HepG2 (cell line): Measurements from ENCODE around the gene WFDC1. TPM values are rescaled to one million over a fixed set of nuclear protein-coding genes. Genes with fewer than 3 reads are reported as not detected.

Experiments
- ATAC-seq: fragments of 200-7000 bp; cut with Tn5 transposase; 3 replicates; pipeline ENCODE4 v1.9.1; 2020; ENCODE audit warnings: mild to moderate bottlenecking, moderate library complexity
- BruUV-seq: library from RNA; stranded (reverse); fragments of 400-500 nt; replicated peaks from 2 replicates; lab custom pipeline; 2021; lab: Mats Ljungman, UMichigan
- CTCF ChIA-PET: fragments of 300-600 bp; formaldehyde crosslinking; extraction: SDS; loops from one replicate; lab custom pipeline; 2021; ENCODE audit warnings: low total read pairs, inconsistent platforms, low intra/inter-chr PET ratio; lab: Yijun Ruan, JAX
- POLR2A ChIA-PET: fragments of 350-600 bp; sonication (Branson Sonifier 250); formaldehyde crosslinking; loops from one replicate; lab custom pipeline; 2020; ENCODE audit warnings: antibody characterized with exemption, inconsistent platforms; lab: Yijun Ruan, JAX
- DNase-seq: peaks from one replicate; pipeline ENCODE4 v3.0.0-alpha.2; 2015; ENCODE audit warnings: low spot score
- FAIRE-seq: peaks from 3 replicates; lab custom pipeline; 2011; peaks lifted over from hg19 to GRCh38; lab: Jason Lieb, UNC
- H2AFZ ChIP-seq: one replicate; pipeline ENCODE4 v1.6.1; 2011; ENCODE audit warnings: low read length, inconsistent platforms
- H3K27ac ChIP-seq: fragments of 300-600 bp; 3 replicates; pipeline ENCODE4 v1.8.0; 2011; ENCODE audit warnings: mixed run types, mild to moderate bottlenecking, mixed read lengths, low read length, inconsistent platforms; ENCODE audit not compliant: insufficient read depth; ENCODE audit errors: extremely low read length
- H3K27me3 ChIP-seq, 2 experiments: fragments of 200-600 bp in 1 of 2; 2 replicates in 1 of 2; 3 replicates in 1 of 2; pipeline versions ENCODE4 v1.6.0 to v1.8.0; 2011; ENCODE audit warnings: low read length in 2 of 2, mild to moderate bottlenecking in 2 of 2, moderate library complexity in 2 of 2, inconsistent platforms in 1 of 2; ENCODE audit not compliant: insufficient read depth in 2 of 2, control insufficient read depth in 1 of 2
- H3K36me3 ChIP-seq, 2 experiments: fragments of 200-600 bp in 1 of 2; replicated peaks in 1 of 2; 2 replicates in 1 of 2; 3 replicates in 1 of 2; pipeline versions ENCODE4 v1.5.1 to v1.8.0; 2011; ENCODE audit warnings: low read length in 2 of 2, inconsistent platforms in 1 of 2; ENCODE audit not compliant: insufficient read depth in 2 of 2, control insufficient read depth in 1 of 2
- H3K4me1 ChIP-seq: 2 replicates; pipeline ENCODE4 v1.5.1; 2012; ENCODE audit warnings: low read length, inconsistent platforms; ENCODE audit not compliant: insufficient read depth
- H3K4me2 ChIP-seq: 2 replicates; pipeline ENCODE4 v1.6.0; 2011; ENCODE audit warnings: low read depth, low read length, inconsistent platforms
- H3K4me3 ChIP-seq, 3 experiments: fragments of 200-600 bp in 1 of 3; sonication (generic), shearing (Covaris generic) in 1 of 3; replicated peaks in 1 of 3; 2 replicates each; pipeline ENCODE4 v1.5.1; 2011 to 2016; ENCODE audit warnings: low read length in 3 of 3, inconsistent platforms in 2 of 3, low read depth in 2 of 3, mild to moderate bottlenecking in 2 of 3, control low read depth in 1 of 3, mixed read lengths in 1 of 3; ENCODE audit not compliant: insufficient read depth in 1 of 3
- H3K79me2 ChIP-seq: one replicate; pipeline ENCODE4 v1.6.1; 2011; ENCODE audit warnings: low read length, inconsistent platforms; ENCODE audit not compliant: insufficient read depth
- H3K9ac ChIP-seq: 2 replicates; pipeline ENCODE4 v1.6.0; 2011; ENCODE audit warnings: mild to moderate bottlenecking, low read depth, low read length, inconsistent platforms; ENCODE audit not compliant: insufficient read depth
- H3K9me3 ChIP-seq: 2 replicates; pipeline ENCODE4 v1.5.1; 2012; ENCODE audit warnings: mild to moderate bottlenecking, low read length
- H4K20me1 ChIP-seq: 2 replicates; pipeline ENCODE4 v1.6.0; 2011; ENCODE audit warnings: inconsistent platforms, mild to moderate bottlenecking, low read length, moderate library complexity; ENCODE audit not compliant: insufficient read depth
- FOSL1 ChIP-seq: sonication (generic); formaldehyde crosslinking; IDR thresholded peaks from 2 replicates; pipeline ENCODE4 v1.9.0; 2021; ENCODE audit warnings: missing genetic modification reagents, borderline replicate concordance
- NR2F1 ChIP-seq, 2 experiments: fragments of 450-650 bp in 1 of 2; formaldehyde crosslinking in 1 of 2; IDR thresholded peaks; 2 replicates each; pipeline versions ENCODE4 v1.5.0 to v1.6.1; 2016 to 2020; ENCODE audit warnings: mild to moderate bottlenecking in 1 of 2, missing compliant biosample characterization in 1 of 2, missing genetic modification reagents in 1 of 2, moderate library complexity in 1 of 2
- RBAK ChIP-seq: sonication (generic); formaldehyde crosslinking; IDR thresholded peaks from 2 replicates; pipeline ENCODE4 v1.5.1; 2020; ENCODE audit warnings: mild to moderate bottlenecking, missing genetic modification reagents
- RBFOX2 ChIP-seq: fragments of 200-400 bp; formaldehyde crosslinking; IDR thresholded peaks from 2 replicates; pipeline ENCODE4 v1.6.1; 2017; ENCODE audit warnings: low read depth, mild to moderate bottlenecking, low read length
- SRSF4 ChIP-seq: fragments of 200-400 bp; formaldehyde crosslinking; IDR thresholded peaks from one replicate; pipeline ENCODE4 v1.6.1; 2018; ENCODE audit warnings: mild to moderate bottlenecking, low read depth, low read length, moderate library complexity; ENCODE audit not compliant: poor library complexity, severe bottlenecking
- TERF1 ChIP-seq: sonication (generic); formaldehyde crosslinking; IDR thresholded peaks from 2 replicates; pipeline ENCODE4 v1.8.0; 2022; ENCODE audit warnings: mild to moderate bottlenecking, missing genetic modification reagents, moderate library complexity
- ZBTB3 ChIP-seq: sonication (generic); formaldehyde crosslinking; IDR thresholded peaks from 2 replicates; pipeline ENCODE4 v1.4.0; 2020; ENCODE audit warnings: low read depth, mild to moderate bottlenecking, moderate library complexity, missing genetic modification reagents, borderline replicate concordance
- ZFYVE20 ChIP-seq: sonication (generic); formaldehyde crosslinking; IDR thresholded peaks from 2 replicates; pipeline ENCODE4 v1.8.0; 2023; ENCODE audit warnings: low read depth, mild to moderate bottlenecking, moderate library complexity, missing genetic modification reagents, borderline replicate concordance
- ZNF772 ChIP-seq: sonication (generic); formaldehyde crosslinking; IDR thresholded peaks from 2 replicates; pipeline ENCODE4 v1.5.0; 2020; ENCODE audit warnings: mild to moderate bottlenecking, missing genetic modification reagents
- ZNF784 ChIP-seq: sonication (generic); formaldehyde crosslinking; IDR thresholded peaks from 2 replicates; pipeline ENCODE4 v1.5.1; 2020; ENCODE audit warnings: missing genetic modification reagents, mild to moderate bottlenecking, borderline replicate concordance
- WGBS: methylation state at CpG from one replicate; pipeline ENCODE4 v1.1.6; 2017; ENCODE audit warnings: low lambda C conversion rate; 5-methylcytosine and 5-hydroxymethylcytosine counted together
- in situ Hi-C: cut with HindIII; loops from 2 replicates; pipeline ENCODE4 v1.10.0; 2017; ENCODE audit warnings: low pct_unique_long_range_greater_than_20kb; ENCODE audit not compliant: extremely low pct_ligation_motif_present
- intact Hi-C: fragments of 100-400 bp; cut with micrococcal nuclease; formaldehyde crosslinking; loops from one replicate; pipeline ENCODE4 v1.10.0; 2022; ENCODE audit not compliant: unreplicated experiment
- polyA plus RNA-seq, 8 experiments: library from polyadenylated mRNA; depleted of rRNA in 3 of 8; stranded (reverse) in 7 of 8; unstranded in 1 of 8; fragments of >200 nt; fragmentation: Illumina TruSeq in 4 of 8; extraction: Trizol in 4 of 8; gene quantifications; 2 replicates each; pipeline versions ENCODE4 v1.2.1 to v1.2.3, GENCODE V29; 2011 to 2016; ENCODE audit warnings: low read depth in 4 of 8, missing spikeins in 1 of 8, mixed read lengths in 1 of 8; ENCODE audit not compliant: insufficient read depth in 1 of 8
- total RNA-seq, 5 experiments: library from RNA; depleted of rRNA; stranded (reverse); fragments of >200 nt; fragmentation: Illumina TruSeq; extraction: Trizol; gene quantifications; 2 replicates each; pipeline ENCODE4 v1.2.3, GENCODE V29; 2016; ENCODE audit warnings: low read depth in 1 of 5

WFDC1 gene
- total and polyA plus RNA-seq, 2 of the 13 experiments (the other 11 are each of a cell fraction or from before 2014, with no cell fraction given) = not detected

GRCh38 chr16:84355149-84355548, 60.5 kb downstream of the WFDC1 start:
- no peak overlapping the region for H3K27ac ChIP-seq
- no peaks in the 10 kb centered on the region; the same call in 1 of the 2 replicates for H4K20me1 ChIP-seq
- ChIA-PET POLR2A (no interaction called here), CTCF (no interaction called here)
- FAIRE-seq (no peak), ATAC-seq (no peak), DNase-seq (no peak)
- H3K9ac ChIP-seq = no peak overlapping the region
- H3K4me2 ChIP-seq = no peak overlapping the region
- intact Hi-C loops = no loop called here
- H3K79me2 ChIP-seq = no peaks in the 10 kb centered on the region
- H3K27me3 ChIP-seq = peaks cover 0 to 41% of the 10 kb centered on the region in 2 experiments; a peak in 3 of 5 replicates
- BruUV-seq = no TSS peak
- H3K4me1 ChIP-seq = peaks cover 46% of the 10 kb centered on the region
- no peak overlapping the region for H3K4me3 ChIP-seq
- in situ Hi-C loops = no loop called here
- H3K36me3 ChIP-seq = no peaks in the 10 kb centered on the region
- WGBS = 18% methylated on average over 2 of the region's 2 CpGs
- no peaks in the 10 kb centered on the region for H3K9me3 ChIP-seq
- H2AFZ ChIP-seq = no peak overlapping the region
- TF ChIP-seq SRSF4 (no peak), RBAK (CRISPR knock-in tag) (no peak), ZNF772 (CRISPR knock-in tag) (no peak), FOSL1 (CRISPR knock-in tag) (no peak), NR2F1 (CRISPR knock-in tag; IDR thresholded peaks at IDR 0.05) (no peak), ZNF784 (CRISPR knock-in tag) (no peak), ZFYVE20 (CRISPR knock-in tag) (no peak), TERF1 (CRISPR knock-in tag) (no peak), RBFOX2 (no peak), ZBTB3 (no peak)
